PC-9 (cell line): Measurements from ENCODE around the gene COL4A3. TPM values are rescaled to one million over a fixed set of nuclear protein-coding genes. Genes with fewer than 3 reads are reported as not detected.

ENCODE experiments used
- BruUV-seq: library from RNA; stranded (reverse); fragments of 400-500 nt; replicated peaks from 2 replicates; lab custom pipeline; 2021; lab: Mats Ljungman, UMichigan
- CTCF ChIA-PET: fragments of 300-600 bp; sonication (Branson Sonifier 250); formaldehyde crosslinking; loops from one replicate; lab custom pipeline; 2022; ENCODE audit warnings: antibody characterized with exemption; lab: Charles Lee
- POLR2A ChIA-PET: fragments of 300-600 bp; sonication (Branson Sonifier 250); formaldehyde crosslinking; loops from one replicate; lab custom pipeline; 2022; ENCODE audit warnings: antibody characterized with exemption; ENCODE audit not compliant: unreplicated experiment; lab: Charles Lee
- DNase-seq, 2 experiments: peaks; one replicate each; pipeline versions ENCODE4 v3.0.0 to v3.0.0-alpha.2; 2015 to 2022; ENCODE audit warnings: mixed read lengths in 1 of 2
- H2AFZ ChIP-seq: fragments of 200-600 bp; sonication (generic); 2 replicates; pipeline ENCODE4 v1.8.1; 2017; ENCODE audit warnings: antibody characterized with exemption
- H3F3A ChIP-seq: fragments of 200-600 bp; sonication (generic); 2 replicates; pipeline ENCODE4 v1.8.1; 2017; ENCODE audit warnings: antibody characterized with exemption, mild to moderate bottlenecking, low read depth; ENCODE audit not compliant: insufficient read depth
- H3K27ac ChIP-seq: fragments of 200-600 bp; sonication (generic); 2 replicates; pipeline ENCODE4 v1.6.1; 2016; ENCODE audit warnings: mixed run types
- H3K27me3 ChIP-seq: fragments of 200-600 bp; sonication (generic); 2 replicates; pipeline ENCODE4 v1.6.1; 2016; ENCODE audit warnings: low read depth, mixed run types; ENCODE audit not compliant: insufficient read depth
- H3K36me3 ChIP-seq: fragments of 200-600 bp; sonication (generic); 2 replicates; pipeline ENCODE4 v1.6.1; 2016; ENCODE audit warnings: low read depth, mixed run types
- H3K4me1 ChIP-seq: fragments of 200-600 bp; sonication (generic); replicated peaks from 2 replicates; pipeline ENCODE4 v1.6.1; 2016; ENCODE audit warnings: mixed run types; ENCODE audit not compliant: insufficient read depth
- H3K4me2 ChIP-seq: fragments of 200-600 bp; sonication (generic); 2 replicates; pipeline ENCODE4 v1.6.1; 2017; ENCODE audit warnings: mixed run types
- H3K4me3 ChIP-seq: fragments of 200-600 bp; sonication (generic); 2 replicates; pipeline ENCODE4 v1.6.1; 2016; ENCODE audit warnings: mixed run types
- H3K79me2 ChIP-seq: fragments of 200-600 bp; sonication (generic); 2 replicates; pipeline ENCODE4 v1.6.1; 2017; ENCODE audit warnings: low read depth, mixed run types
- H3K9me2 ChIP-seq: fragments of 200-600 bp; sonication (generic); 2 replicates; pipeline ENCODE4 v1.8.1; 2017; ENCODE audit warnings: mild to moderate bottlenecking; ENCODE audit not compliant: insufficient read depth
- H3K9me3 ChIP-seq: fragments of 200-600 bp; sonication (generic); 2 replicates; pipeline ENCODE4 v1.8.1; 2016; ENCODE audit warnings: low read depth; ENCODE audit not compliant: insufficient read depth
- H4K20me1 ChIP-seq: fragments of 200-600 bp; sonication (generic); 2 replicates; pipeline ENCODE4 v1.8.1; 2017; ENCODE audit not compliant: insufficient read depth
- CTCF ChIP-seq: fragments of 200-600 bp; sonication (generic); conservative IDR thresholded peaks from 2 replicates; pipeline ENCODE4 v1.6.1; 2017; ENCODE audit warnings: mixed run types, antibody characterized with exemption, mild to moderate bottlenecking, moderate library complexity
- EZH2 ChIP-seq: fragments of 200-600 bp; sonication (generic); IDR thresholded peaks from 2 replicates; pipeline ENCODE4 v1.8.0; 2017; ENCODE audit warnings: antibody characterized with exemption, low read depth
- intact Hi-C: fragments of 100-400 bp; cut with micrococcal nuclease; formaldehyde crosslinking; loops from one replicate; pipeline ENCODE4 v1.10.0; 2022; ENCODE audit not compliant: unreplicated experiment
- total RNA-seq: library from RNA; stranded (reverse); gene quantifications from 2 replicates; pipeline ENCODE4 v1.2.3, GENCODE V29; 2021

Gene COL4A3
- total RNA-seq, 1 experiment from 2014 or later: 2.2 TPM

- Histone ChIP-seq H4K20me1 (no peaks in the 10 kb centered on the region), H2AFZ (no peak overlapping the region), H3K27ac (no peak overlapping the region), H3K9me2 (no peaks in the 10 kb centered on the region), H3K4me1 (no peaks in the 10 kb centered on the region), H3K27me3 (no peaks in the 10 kb centered on the region), H3K4me2 (no peak overlapping the region), H3K79me2 (no peaks in the 10 kb centered on the region), H3K36me3 (no peaks in the 10 kb centered on the region), H3K4me3 (no peak overlapping the region), H3F3A (no peaks in the 10 kb centered on the region), H3K9me3 (no peaks in the 10 kb centered on the region; the same call in 1 of the 2 replicates)
- intact Hi-C loops: loop anchor here (1.0 kb wide), 1 partner anchor 84 kb away; no protein-coding TSS in a partner anchor
- POLR2A ChIA-PET: no interaction called here
- no peak for TF ChIP-seq EZH2
- TF ChIP-seq CTCF: no peak
- CTCF ChIA-PET: no interaction called here
- no peak for DNase-seq
- no TSS peak for BruUV-seq
Observed at GRCh38 chr2:227179988-227180685, 15.7 kb downstream of the COL4A3 start.

- H3K9me3 ChIP-seq: no peaks in the 10 kb centered on the region; the same call in 1 of the 2 replicates
- intact Hi-C loops: loop anchor here (1.0 kb wide), 1 partner anchor 84 kb away; no protein-coding TSS in a partner anchor
- ChIA-PET CTCF (no interaction called here), POLR2A (no interaction called here)
- H3K36me3 ChIP-seq: no peaks in the 10 kb centered on the region
- no peak for TF ChIP-seq CTCF
- no peak for TF ChIP-seq EZH2
- H3K4me1 ChIP-seq: no peaks in the 10 kb centered on the region
- no peak overlapping the region for H3K27ac ChIP-seq
- no peak overlapping the region for H3K4me2 ChIP-seq
- H2AFZ ChIP-seq: no peak overlapping the region
- H3F3A ChIP-seq: no peaks in the 10 kb centered on the region
- DNase-seq: no peak
- H3K9me2 ChIP-seq: no peaks in the 10 kb centered on the region
- H3K27me3 ChIP-seq: no peaks in the 10 kb centered on the region
- H3K79me2 ChIP-seq: no peaks in the 10 kb centered on the region
- H3K4me3 ChIP-seq: no peak overlapping the region
- no peaks in the 10 kb centered on the region for H4K20me1 ChIP-seq
- no TSS peak for BruUV-seq
Observed at GRCh38 chr2:227180770-227181169, 16.3 kb downstream of the COL4A3 start.

GRCh38 chr2:227182765-227183164 is 18.3 kb downstream of the COL4A3 start:
- CTCF ChIA-PET: no interaction called here
- POLR2A ChIA-PET: no interaction called here
- no peaks in the 10 kb centered on the region for H3F3A ChIP-seq
- intact Hi-C loops: no loop called here
- H3K4me1 ChIP-seq: no peaks in the 10 kb centered on the region
- no peak overlapping the region for H3K27ac ChIP-seq
- no peaks in the 10 kb centered on the region for H4K20me1 ChIP-seq
- no peaks in the 10 kb centered on the region for H3K9me3 ChIP-seq
- H3K4me2 ChIP-seq: no peak overlapping the region
- DNase-seq: no peak
- no peaks in the 10 kb centered on the region for H3K79me2 ChIP-seq
- no peaks in the 10 kb centered on the region for H3K36me3 ChIP-seq
- no peaks in the 10 kb centered on the region for H3K27me3 ChIP-seq
- H3K9me2 ChIP-seq: no peaks in the 10 kb centered on the region
- no TSS peak for BruUV-seq
- H3K4me3 ChIP-seq: no peak overlapping the region
- H2AFZ ChIP-seq: no peak overlapping the region
- no peak for TF ChIP-seq EZH2
